ENCODE results near the gene SREBF1.

- TF ChIP-seq JUND (IDR thresholded peaks at IDR 0.05; ENCODE audit: low read depth, low read length) (no peak), ZNF24 (IDR thresholded peaks at IDR 0.05) (no peak), TAF1 (IDR thresholded peaks at IDR 0.05; ENCODE audit: borderline replicate concordance, low read depth, low read length) (no peak), CTCF (IDR thresholded peaks at IDR 0.05 in 2 of 3, conservative IDR thresholded peaks at IDR 0.05 in 1 of 3; ENCODE audit: control insufficient read depth in 2 of 3, extremely low read depth in 1 of 3, insufficient read depth in 1 of 3, low read depth in 3 of 3, low read length in 3 of 3) (no peak), CEBPB (IDR thresholded peaks at IDR 0.05; ENCODE audit: borderline replicate concordance in 1 of 2, low read depth in 2 of 2, low read length in 2 of 2) (no peak), NRF1 (conservative IDR thresholded peaks at IDR 0.05; ENCODE audit: low read depth, low read length) (no peak), ZBTB33 (IDR thresholded peaks at IDR 0.05) (no peak), IRF3 (IDR thresholded peaks at IDR 0.05) (no peak), SMAD5 (IDR thresholded peaks at IDR 0.05; ENCODE audit: low read depth) (no peak), RAD21 (IDR thresholded peaks at IDR 0.05; ENCODE audit: insufficient read depth, low read depth, low read length) (no peak), CBX5 (IDR thresholded peaks at IDR 0.05; ENCODE audit: low read depth) (no peak), NFYB (IDR thresholded peaks at IDR 0.05; ENCODE audit: insufficient read depth, low read depth, low read length) (no peak)
Measured at GRCh38 chr17:17783825-17784656, 52.7 kb downstream of the SREBF1 start.

Data from GM12878 (cell line).